K562 (cell line): ENCODE data around the gene SP2. TPM values are rescaled to one million over a fixed set of nuclear protein-coding genes. Genes with fewer than 3 reads are reported as not detected.

Experiments
- ATF4 ChIP-seq: fragments of 450-650 bp; formaldehyde crosslinking; IDR thresholded peaks from 2 replicates; pipeline ENCODE4 v1.4.0; 2022; ENCODE audit warnings: mild to moderate bottlenecking, moderate library complexity
- BCL6 ChIP-seq: fragments of 250-450 bp; sonication (Bioruptor Pico); IDR thresholded peaks from 2 replicates; pipeline ENCODE4 v1.4.0; 2020
- FOXA3 ChIP-seq, 2 experiments: fragments of 450-650 bp in 1 of 2; sonication (generic) in 1 of 2; formaldehyde crosslinking; IDR thresholded peaks in 1 of 2; conservative IDR thresholded peaks in 1 of 2; 2 replicates each; pipeline versions ENCODE4 v1.4.0 to v1.8.0; 2020 to 2022; ENCODE audit warnings: mild to moderate bottlenecking in 2 of 2, missing genetic modification reagents in 1 of 2
- GTF2A2 ChIP-seq: IDR thresholded peaks from 2 replicates; pipeline ENCODE4 v1.6.1; 2016; ENCODE audit warnings: mild to moderate bottlenecking, missing genetic modification characterization, missing compliant biosample characterization
- GTF2B ChIP-seq: IDR thresholded peaks from 2 replicates; pipeline ENCODE4 v1.6.1; 2011; ENCODE audit not compliant: insufficient read length; ENCODE audit errors: extremely low read depth
- JUNB ChIP-seq: fragments of 450-650 bp; formaldehyde crosslinking; conservative IDR thresholded peaks from 2 replicates; pipeline ENCODE4 v1.4.0; 2020; ENCODE audit warnings: mild to moderate bottlenecking
- KDM5B ChIP-seq: fragments of 200-600 bp; sonication (generic); IDR thresholded peaks from 2 replicates; pipeline ENCODE4 v1.6.1; 2012; ENCODE audit warnings: low read depth, mild to moderate bottlenecking, moderate library complexity, low read length, control low read depth, inconsistent platforms; ENCODE audit not compliant: insufficient replicate concordance
- KLF6 ChIP-seq: fragments of 250-450 bp; sonication (Bioruptor Pico); IDR thresholded peaks from 2 replicates; pipeline ENCODE4 v1.4.0; 2020; ENCODE audit warnings: mild to moderate bottlenecking, moderate library complexity, borderline replicate concordance
- LCOR ChIP-seq: sonication (generic); formaldehyde crosslinking; IDR thresholded peaks from 2 replicates; pipeline ENCODE4 v1.8.0; 2022; ENCODE audit warnings: mild to moderate bottlenecking, missing genetic modification reagents
- TBP ChIP-seq: optimal IDR thresholded peaks from 2 replicates; pipeline ENCODE3; 2011; ENCODE audit warnings: low read depth, low read length, improper control_type of control experiment
- ZFP1 ChIP-seq: fragments of 450-650 bp; formaldehyde crosslinking; IDR thresholded peaks from 2 replicates; pipeline ENCODE4 v1.4.0; 2020; ENCODE audit warnings: mild to moderate bottlenecking, mixed read lengths
- ZKSCAN1 ChIP-seq: fragments of 150-350 bp; IDR thresholded peaks from 2 replicates; pipeline ENCODE4 v1.6.1; 2016; ENCODE audit warnings: low read depth, low read length
- ZNF121 ChIP-seq: sonication (generic); formaldehyde crosslinking; conservative IDR thresholded peaks from 2 replicates; pipeline ENCODE4 v1.8.0; 2022; ENCODE audit warnings: missing genetic modification reagents
- ZNF436 ChIP-seq: fragments of 250-450, 450-650 bp; sonication (Bioruptor Pico); formaldehyde crosslinking; IDR thresholded peaks from 2 replicates; pipeline ENCODE4 v1.7.0; 2020; ENCODE audit warnings: mild to moderate bottlenecking
- ZNF445 ChIP-seq: fragments of 250-450 bp; sonication (Bioruptor Pico); IDR thresholded peaks from 2 replicates; pipeline ENCODE4 v1.4.0; 2020; ENCODE audit warnings: low read depth, mild to moderate bottlenecking, moderate library complexity
- ZNF583 ChIP-seq: fragments of 250-450 bp; sonication (Bioruptor Pico); IDR thresholded peaks from 2 replicates; pipeline ENCODE4 v1.4.0; 2020
- ZNF695 ChIP-seq: fragments of 450-650 bp; formaldehyde crosslinking; IDR thresholded peaks from 2 replicates; pipeline ENCODE4 v1.4.0; 2020; ENCODE audit warnings: mild to moderate bottlenecking, moderate library complexity
- polyA plus RNA-seq, 8 experiments: library from polyadenylated mRNA; depleted of rRNA in 4 of 8; stranded (reverse) in 5 of 8; unstranded in 3 of 8; fragments of >200 nt; fragmentation: Nextera tagmentation in 2 of 8; fragmentation: Illumina TruSeq in 1 of 8; extraction: Ambion mirVana in 2 of 8; extraction: Trizol in 1 of 8; gene quantifications; 2 replicates each; pipeline versions ENCODE4 v1.2.1 to v1.2.3, GENCODE V29; 2011 to 2014; ENCODE audit warnings: inconsistent platforms in 1 of 8, missing spikeins in 1 of 8
- total RNA-seq, 7 experiments: library from RNA; depleted of rRNA in 6 of 7; stranded (reverse); fragments of >200 nt in 6 of 7; fragmentation: Illumina TruSeq in 2 of 7; extraction: Trizol in 2 of 7; gene quantifications; 2 replicates each; pipeline versions ENCODE4 v1.2.1 to v1.2.3, GENCODE V29; 2011 to 2021; ENCODE audit warnings: low replicate concordance in 1 of 7
- TF ChIP-seq, protein P1 (sequence below): sonication (generic); formaldehyde crosslinking; IDR thresholded peaks from 2 replicates; pipeline ENCODE4 v1.8.0; 2022; ENCODE audit warnings: mild to moderate bottlenecking, missing genetic modification reagents
- TF ChIP-seq, protein P2 (sequence below): fragments of 450-650 bp; IDR thresholded peaks from 2 replicates; pipeline ENCODE4 v1.6.1; 2014; ENCODE audit warnings: low read depth, mild to moderate bottlenecking, moderate library complexity, borderline replicate concordance
- TF ChIP-seq, protein P3 (sequence below): fragments of 250-450 bp; sonication (Bioruptor Pico); IDR thresholded peaks from 2 replicates; pipeline ENCODE4 v1.9.0; 2021; ENCODE audit warnings: mild to moderate bottlenecking, inconsistent platforms

The SP2 gene
- total and polyA plus RNA-seq, 9 of the 15 experiments (the other 6 are each of a cell fraction or from before 2014, with no cell fraction given) = 0.77 to 22.3 (median 2.3) TPM

DNA sequence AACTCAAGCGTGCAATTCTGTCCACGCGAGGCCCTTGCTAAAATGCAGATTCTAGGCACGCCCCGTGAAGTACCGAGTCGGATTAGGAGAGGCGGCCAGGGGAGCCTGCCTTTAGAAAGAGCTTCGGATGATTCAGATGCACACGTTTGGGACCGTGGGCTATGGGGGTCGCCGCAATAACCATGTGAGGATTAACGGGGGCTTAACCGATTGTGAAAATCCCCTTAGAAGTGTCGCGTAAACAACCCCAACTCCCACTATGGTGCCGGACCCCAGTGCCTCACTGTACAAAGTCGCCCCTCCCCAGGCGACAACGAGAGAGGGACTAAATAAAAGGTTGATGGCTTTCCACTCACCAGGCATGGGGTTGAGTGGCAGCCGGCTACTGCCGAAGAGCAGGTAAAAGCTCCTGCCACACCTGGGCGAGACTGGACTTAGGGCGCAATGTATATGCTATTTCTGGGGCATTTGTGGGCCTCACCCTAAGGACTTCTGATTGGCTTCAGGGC, 635 bp upstream of the SP2 start (continued):
- no peak for TF ChIP-seq ZNF695 (CRISPR knock-in tag)
- 0 out of 2 replicates have a peak, but pooled peaks have one; percentile 24 for TF ChIP-seq LCOR (CRISPR knock-in tag)
- no peak for TF ChIP-seq ZNF121 (CRISPR knock-in tag)
- peak; percentile 94 for TF ChIP-seq TBP
- 0 out of 2 replicates have a peak, but pooled peaks have one; percentile 3 for TF ChIP-seq ZKSCAN1
- TF ChIP-seq ZNF583 (CRISPR knock-in tag) = peak; percentile 35; the same call in 1 of the 2 replicates
- 0 out of 2 replicates have a peak, but pooled peaks have one; percentile 33 for TF ChIP-seq BCL6 (CRISPR knock-in tag)
- peak; percentile 69; the same call in 1 of the 2 replicates for TF ChIP-seq KLF6 (CRISPR knock-in tag)
- TF ChIP-seq FOXA3 (CRISPR knock-in tag; conservative IDR thresholded peaks at IDR 0.05 in 1 of 2, IDR thresholded peaks at IDR 0.05 in 1 of 2) = peak in 1 of 2 experiments; percentile 13; a peak in 1 of 4 replicates
- peak; percentile 75 for TF ChIP-seq KDM5B
- TF ChIP-seq GTF2A2 (tag) = 0 out of 2 replicates have a peak, but pooled peaks have one; percentile 26
- TF ChIP-seq, protein P1, sequence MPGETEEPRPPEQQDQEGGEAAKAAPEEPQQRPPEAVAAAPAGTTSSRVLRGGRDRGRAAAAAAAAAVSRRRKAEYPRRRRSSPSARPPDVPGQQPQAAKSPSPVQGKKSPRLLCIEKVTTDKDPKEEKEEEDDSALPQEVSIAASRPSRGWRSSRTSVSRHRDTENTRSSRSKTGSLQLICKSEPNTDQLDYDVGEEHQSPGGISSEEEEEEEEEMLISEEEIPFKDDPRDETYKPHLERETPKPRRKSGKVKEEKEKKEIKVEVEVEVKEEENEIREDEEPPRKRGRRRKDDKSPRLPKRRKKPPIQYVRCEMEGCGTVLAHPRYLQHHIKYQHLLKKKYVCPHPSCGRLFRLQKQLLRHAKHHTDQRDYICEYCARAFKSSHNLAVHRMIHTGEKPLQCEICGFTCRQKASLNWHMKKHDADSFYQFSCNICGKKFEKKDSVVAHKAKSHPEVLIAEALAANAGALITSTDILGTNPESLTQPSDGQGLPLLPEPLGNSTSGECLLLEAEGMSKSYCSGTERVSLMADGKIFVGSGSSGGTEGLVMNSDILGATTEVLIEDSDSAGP (CRISPR knock-in tag) = peak; percentile 49; the same call in 1 of the 2 replicates
- TF ChIP-seq ZNF445 (CRISPR knock-in tag) = peak; percentile 49; the same call in 1 of the 2 replicates
- TF ChIP-seq ZNF436 = peak; percentile 52; the same call in 1 of the 2 replicates
- TF ChIP-seq, protein P2, sequence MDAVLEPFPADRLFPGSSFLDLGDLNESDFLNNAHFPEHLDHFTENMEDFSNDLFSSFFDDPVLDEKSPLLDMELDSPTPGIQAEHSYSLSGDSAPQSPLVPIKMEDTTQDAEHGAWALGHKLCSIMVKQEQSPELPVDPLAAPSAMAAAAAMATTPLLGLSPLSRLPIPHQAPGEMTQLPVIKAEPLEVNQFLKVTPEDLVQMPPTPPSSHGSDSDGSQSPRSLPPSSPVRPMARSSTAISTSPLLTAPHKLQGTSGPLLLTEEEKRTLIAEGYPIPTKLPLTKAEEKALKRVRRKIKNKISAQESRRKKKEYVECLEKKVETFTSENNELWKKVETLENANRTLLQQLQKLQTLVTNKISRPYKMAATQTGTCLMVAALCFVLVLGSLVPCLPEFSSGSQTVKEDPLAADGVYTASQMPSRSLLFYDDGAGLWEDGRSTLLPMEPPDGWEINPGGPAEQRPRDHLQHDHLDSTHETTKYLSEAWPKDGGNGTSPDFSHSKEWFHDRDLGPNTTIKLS = no peak
- 0 out of 2 replicates have a peak, but pooled peaks have one; percentile 39 for TF ChIP-seq ATF4 (CRISPR knock-in tag)
- TF ChIP-seq, protein P3, sequence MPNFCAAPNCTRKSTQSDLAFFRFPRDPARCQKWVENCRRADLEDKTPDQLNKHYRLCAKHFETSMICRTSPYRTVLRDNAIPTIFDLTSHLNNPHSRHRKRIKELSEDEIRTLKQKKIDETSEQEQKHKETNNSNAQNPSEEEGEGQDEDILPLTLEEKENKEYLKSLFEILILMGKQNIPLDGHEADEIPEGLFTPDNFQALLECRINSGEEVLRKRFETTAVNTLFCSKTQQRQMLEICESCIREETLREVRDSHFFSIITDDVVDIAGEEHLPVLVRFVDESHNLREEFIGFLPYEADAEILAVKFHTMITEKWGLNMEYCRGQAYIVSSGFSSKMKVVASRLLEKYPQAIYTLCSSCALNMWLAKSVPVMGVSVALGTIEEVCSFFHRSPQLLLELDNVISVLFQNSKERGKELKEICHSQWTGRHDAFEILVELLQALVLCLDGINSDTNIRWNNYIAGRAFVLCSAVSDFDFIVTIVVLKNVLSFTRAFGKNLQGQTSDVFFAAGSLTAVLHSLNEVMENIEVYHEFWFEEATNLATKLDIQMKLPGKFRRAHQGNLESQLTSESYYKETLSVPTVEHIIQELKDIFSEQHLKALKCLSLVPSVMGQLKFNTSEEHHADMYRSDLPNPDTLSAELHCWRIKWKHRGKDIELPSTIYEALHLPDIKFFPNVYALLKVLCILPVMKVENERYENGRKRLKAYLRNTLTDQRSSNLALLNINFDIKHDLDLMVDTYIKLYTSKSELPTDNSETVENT (CRISPR knock-in tag) = peak; percentile 73; the same call in 1 of the 2 replicates
- TF ChIP-seq JUNB (CRISPR knock-in tag) = 0 out of 2 replicates have a peak, but pooled peaks have one; percentile 4
- peak; percentile 18 for TF ChIP-seq GTF2B
- 0 out of 2 replicates have a peak, but pooled peaks have one; percentile 40 for TF ChIP-seq ZFP1 (CRISPR knock-in tag)
